Left colon (tissue), 2 donors: ENCODE data around the gene GATC. TPM values are rescaled to one million over a fixed set of nuclear protein-coding genes. Genes with fewer than 3 reads are reported as not detected.
"Not testable (repeated sequence)": the region's sequence is repeated elsewhere in the genome, so short reads cannot be mapped to it uniquely, and the experiment has no call there.

Source experiments
- ATAC-seq: fragments of 200-7000 bp; cut with Tn5 transposase; one replicate; pipeline ENCODE4 v1.9.1; 2020; ENCODE audit warnings: mild to moderate bottlenecking, moderate library complexity
- DNase-seq, 2 donors: peaks; one replicate each; pipeline ENCODE4 v3.0.0-alpha.2; 2020
- intact Hi-C, 2 donors: fragments of 100-400 bp; cut with DNase I in 1 of 2; cut with micrococcal nuclease in 1 of 2; formaldehyde crosslinking; loops; one replicate each; pipeline versions ENCODE4 v1.11.2 to v1.14.0; 2022; cut with DNase I, micrococcal nuclease
- total RNA-seq, 2 donors: library from RNA; stranded (reverse); fragmentation: NEBNext Ultra II Directional; extraction: Animal tissue kit (Norgen Biotek cat#: 25700); gene quantifications; one replicate each; pipeline ENCODE4 v1.2.1, GENCODE V29; 2021
- donor health status: DM: no; HTN: no; CAD: no.
- donor health status: DM: yes; HTN: yes; CAD: no.

GATC gene
- total RNA-seq, 2 donors from 2014 or later: 18.9 to 32.7 TPM

DNA sequence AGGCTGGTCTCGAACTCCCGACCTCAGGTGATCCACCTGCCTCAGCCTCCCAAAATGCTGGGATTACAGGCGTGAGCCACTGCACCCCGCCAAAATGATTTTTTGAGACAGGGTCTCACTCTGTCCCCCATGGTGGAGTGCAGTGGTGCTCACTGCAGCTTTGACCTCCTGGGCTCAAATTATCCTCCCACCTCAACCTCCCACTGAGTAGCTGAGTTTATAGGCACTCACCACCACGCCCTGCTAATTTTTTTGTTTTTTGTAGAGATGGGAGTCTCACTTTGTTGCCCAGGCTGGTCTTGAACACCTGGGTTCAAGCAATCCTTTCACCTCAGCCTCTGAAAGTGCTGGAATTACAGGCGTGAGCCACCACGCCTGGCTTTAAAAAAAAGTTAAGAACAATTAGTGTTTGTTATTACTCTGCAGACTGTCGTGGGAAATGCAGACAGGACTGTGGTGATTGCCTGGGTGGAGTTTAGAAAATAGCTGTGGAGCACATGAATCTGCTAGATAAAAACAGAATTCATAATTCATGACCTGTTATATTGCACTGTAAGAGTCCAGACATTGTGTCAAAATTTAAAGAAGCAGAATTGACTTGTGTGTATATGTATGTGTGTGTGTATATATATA, 17.5 kb upstream of the GATC start:
- intact Hi-C loops: loop anchor here (10.0 kb wide), 1 partner anchor 74 kb away; no protein-coding TSS in a partner anchor
- ATAC-seq: peak; percentile 84
- DNase-seq: peak in 1 of 2 donors; percentile 25

- intact Hi-C loops: loop anchor here (10.0 kb wide), 1 partner anchor 75 kb away; no protein-coding TSS in a partner anchor
- DNase-seq (peak in 1 of 2 donors; percentile 37), ATAC-seq (peak; percentile 61)
These were observed 16.9 kb upstream of the GATC start for GRCh38 chr12:120429368-120429767.

- intact Hi-C loops: no loop called here
- no peak for ATAC-seq
- no peak for DNase-seq
These were observed 13.3 kb upstream of the GATC start for GRCh38 chr12:120432772-120433525.

GRCh38 chr12:120437735-120438494, 8.3 kb upstream of the GATC start, which contains the start of gene COX6A1:
COX6A1 (plus strand) TSS chr12:120438113; CDS start chr12:120438127, 14 bp downstream.
- intact Hi-C loops: no loop called here
- DNase-seq: peak; percentile 97 to 99
- ATAC-seq: peak; percentile 95

- intact Hi-C loops: no loop called here
- DNase-seq: no peak
- peak; percentile 20 for ATAC-seq
These were observed 7.6 kb upstream of the GATC start for GRCh38 chr12:120438495-120439198.

GRCh38 chr12:120439646-120440247, 6.5 kb upstream of the GATC start:
- DNase-seq (peak; percentile 45 to 68), ATAC-seq (peak; percentile 36)
- intact Hi-C loops: no loop called here

DNA sequence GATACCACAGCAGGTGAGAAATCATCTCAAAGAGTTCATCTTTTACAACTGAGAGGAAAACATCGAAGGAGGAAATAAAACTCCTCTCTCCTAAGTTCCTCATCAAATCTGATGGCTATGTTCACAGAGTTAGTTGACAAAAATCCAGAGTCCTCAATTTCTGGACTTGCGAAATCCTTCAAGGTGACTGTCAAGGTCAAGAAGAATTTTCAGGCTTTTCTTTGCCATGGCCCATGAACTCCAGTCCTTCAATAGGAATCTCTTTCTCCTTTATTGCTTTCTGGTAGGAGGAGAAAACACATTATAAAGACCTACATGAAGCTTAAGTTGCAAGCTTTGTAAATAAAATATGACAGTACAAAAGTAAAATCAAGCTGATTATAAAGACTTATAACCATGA, 1.6 kb upstream of the GATC start:
- intact Hi-C loops: no loop called here

GRCh38 chr12:120446844-120447178, 567 bp downstream of the GATC start:
- ATAC-seq, DNase-seq, intact Hi-C loops: not testable (repeated sequence)

More for the DNA sequence above, 1.6 kb upstream of the GATC start:
- DNase-seq (no peak), ATAC-seq (no peak)

- ATAC-seq (no peak), DNase-seq (no peak)
- intact Hi-C loops: no loop called here
These were observed 1.7 kb downstream of the GATC start for GRCh38 chr12:120447992-120448391.

DNA sequence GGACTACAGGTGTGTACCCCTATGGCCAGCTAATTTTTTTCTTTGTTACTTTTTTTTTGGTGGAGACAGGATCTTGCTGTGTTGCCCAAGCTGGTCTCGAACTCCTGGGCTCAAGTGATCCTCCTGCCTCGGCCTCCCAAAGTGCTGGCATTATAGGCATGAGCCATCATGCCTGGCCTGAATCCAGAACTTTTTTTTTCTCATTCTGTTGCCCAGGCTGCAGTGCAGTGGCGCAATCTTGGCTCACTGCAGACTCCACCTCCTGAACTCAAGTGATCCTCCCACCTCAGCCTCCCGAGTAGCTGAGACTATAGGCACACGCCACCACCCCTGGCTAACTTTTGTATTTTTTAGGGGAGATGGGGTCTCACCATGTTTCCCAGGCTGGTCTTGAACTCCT, 6.3 kb downstream of the GATC start:
- DNase-seq, intact Hi-C loops, ATAC-seq: not testable (repeated sequence)

DNA sequence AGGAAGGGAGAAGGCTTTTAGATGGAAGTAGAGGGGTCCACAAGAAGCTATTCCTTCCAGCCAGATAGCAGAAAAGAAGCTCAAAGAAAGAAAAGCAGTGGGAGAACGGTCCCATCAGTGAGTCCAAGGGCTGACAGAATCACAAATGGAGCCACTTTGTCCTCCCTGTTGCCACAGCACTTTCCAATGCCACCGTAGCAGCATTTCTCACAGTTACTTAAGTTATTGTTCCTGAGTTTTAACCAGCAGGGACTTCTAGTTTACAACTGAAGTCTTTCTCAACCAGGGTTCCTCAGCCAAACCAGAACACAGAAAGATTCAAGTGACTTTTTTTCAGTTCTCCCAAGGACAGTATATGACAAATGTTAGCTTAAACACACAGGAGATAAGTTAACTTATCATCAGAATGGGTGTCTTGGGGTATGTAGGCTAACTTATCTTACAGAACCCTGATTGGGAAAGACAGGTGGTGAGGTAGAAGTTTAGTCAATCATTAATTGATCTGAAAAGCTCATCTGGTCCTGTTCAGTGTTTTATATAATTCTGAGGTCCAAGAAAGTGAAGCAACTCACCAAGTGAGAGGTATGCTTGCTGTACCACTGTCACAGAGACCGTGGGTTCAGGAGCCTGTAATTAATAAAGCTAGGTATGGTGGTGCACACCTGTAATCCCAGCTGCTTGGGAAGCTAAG, 7.0 kb downstream of the GATC start:
- ATAC-seq (no peak), DNase-seq (no peak)
- intact Hi-C loops: no loop called here

DNA sequence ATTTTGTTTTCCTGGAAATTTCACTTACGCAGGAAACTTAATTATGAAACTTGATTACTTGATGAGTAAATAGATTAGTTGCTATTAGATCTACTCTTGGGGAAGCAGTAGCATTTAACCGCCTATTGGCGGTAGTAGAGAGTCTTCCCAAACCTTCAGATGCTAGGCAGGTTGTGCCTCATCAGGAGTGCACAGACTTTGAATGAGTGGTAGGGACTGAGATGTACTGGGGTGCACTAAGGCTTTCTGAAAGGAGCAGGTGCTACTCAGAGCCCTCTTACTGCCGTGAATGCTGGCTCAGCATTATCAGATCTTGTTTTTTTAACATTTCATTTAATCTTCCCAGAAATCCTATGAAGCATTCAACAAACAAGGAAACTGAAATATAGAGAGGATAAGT, 7.7 kb downstream of the GATC start:
- intact Hi-C loops: no loop called here
- peak; percentile 77 for ATAC-seq
- no peak for DNase-seq

GRCh38 chr12:120455302-120455701, 9.1 kb downstream of the GATC start:
- DNase-seq (no peak), ATAC-seq (no peak)

DNA sequence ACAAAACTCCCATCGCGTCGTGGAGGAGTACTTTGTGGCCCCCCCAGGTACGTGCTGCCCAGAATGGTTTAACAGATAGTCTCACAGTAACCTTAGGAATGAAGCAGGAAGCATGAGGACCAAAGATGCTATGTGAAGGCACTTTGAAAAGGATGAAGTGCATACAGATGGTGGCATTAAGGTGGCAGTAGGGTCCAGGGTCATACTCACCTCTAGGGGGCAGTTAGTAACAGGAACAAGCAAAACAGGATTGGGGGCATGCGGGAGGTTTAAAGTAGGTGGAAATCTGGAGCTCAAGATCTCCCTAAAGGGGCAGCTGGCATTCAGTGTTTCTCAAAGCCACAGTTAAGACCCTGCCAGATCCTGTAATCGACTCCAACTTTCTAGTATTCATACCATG, 10.9 kb downstream of the GATC start:
- DNase-seq (no peak), ATAC-seq (peak; percentile 15)
- intact Hi-C loops: no loop called here

More at GRCh38 chr12:120455302-120455701, 9.1 kb downstream of the GATC start:
- intact Hi-C loops: no loop called here

DNA sequence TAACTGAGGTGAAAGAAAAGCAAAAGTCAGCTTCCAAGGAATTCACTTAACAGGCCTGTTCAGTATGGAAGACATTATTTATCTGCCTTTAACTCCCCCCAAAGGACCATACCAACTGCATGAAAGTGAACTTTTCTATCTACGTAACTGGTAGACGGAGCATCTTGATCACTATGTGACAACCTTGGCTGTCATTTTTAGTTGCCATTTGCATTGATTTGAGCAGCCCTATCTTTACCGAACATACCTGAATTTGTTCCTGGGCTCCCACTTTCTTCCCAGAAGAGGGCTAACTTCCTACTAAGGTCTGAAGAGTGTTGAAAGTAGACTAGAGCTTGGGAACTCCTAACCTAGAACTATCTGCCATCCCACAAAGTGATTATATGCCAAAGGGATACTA, 13.9 kb downstream of the GATC start:
- intact Hi-C loops: no loop called here
- ATAC-seq (no peak), DNase-seq (no peak)

- no peak for ATAC-seq
- intact Hi-C loops: no loop called here
- no peak for DNase-seq
These were observed 15.9 kb downstream of the GATC start for GRCh38 chr12:120462099-120462640.

DNA sequence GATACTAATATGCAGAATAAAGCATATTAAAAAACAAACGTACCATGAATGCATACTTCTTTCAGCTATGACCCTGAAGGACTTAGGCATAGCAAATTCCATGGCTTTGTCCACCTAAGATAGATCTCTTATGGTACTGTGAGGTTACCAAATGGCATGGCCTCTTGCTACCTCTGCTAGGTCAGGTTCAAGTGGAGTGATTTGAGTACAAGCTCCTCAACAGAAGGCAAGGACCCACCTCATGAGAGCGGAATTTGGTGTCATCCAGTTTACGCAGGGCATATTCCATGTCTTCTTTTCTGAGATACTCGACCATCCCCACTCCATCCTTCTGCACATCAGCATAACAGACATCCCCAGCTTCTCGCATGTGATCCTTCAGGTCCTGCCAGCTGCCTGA, 17.5 kb downstream of the GATC start:
- ATAC-seq (no peak), DNase-seq (no peak)
- intact Hi-C loops: no loop called here

- ATAC-seq (no peak), DNase-seq (no peak)
- intact Hi-C loops: no loop called here
These were observed 19.5 kb downstream of the GATC start for GRCh38 chr12:120465756-120466155.
